GM19240 (cell line): ENCODE data around the gene FAM234A.
"Not testable (repeated sequence)": the region's sequence is repeated elsewhere in the genome, so short reads cannot be mapped to it uniquely, and the experiment has no call there.

ENCODE experiments used
- DNase-seq: peaks from one replicate; pipeline ENCODE4 v3.0.0; 2011; ENCODE audit warnings: low spot score; ENCODE audit not compliant: insufficient read length

Gene FAM234A

DNA sequence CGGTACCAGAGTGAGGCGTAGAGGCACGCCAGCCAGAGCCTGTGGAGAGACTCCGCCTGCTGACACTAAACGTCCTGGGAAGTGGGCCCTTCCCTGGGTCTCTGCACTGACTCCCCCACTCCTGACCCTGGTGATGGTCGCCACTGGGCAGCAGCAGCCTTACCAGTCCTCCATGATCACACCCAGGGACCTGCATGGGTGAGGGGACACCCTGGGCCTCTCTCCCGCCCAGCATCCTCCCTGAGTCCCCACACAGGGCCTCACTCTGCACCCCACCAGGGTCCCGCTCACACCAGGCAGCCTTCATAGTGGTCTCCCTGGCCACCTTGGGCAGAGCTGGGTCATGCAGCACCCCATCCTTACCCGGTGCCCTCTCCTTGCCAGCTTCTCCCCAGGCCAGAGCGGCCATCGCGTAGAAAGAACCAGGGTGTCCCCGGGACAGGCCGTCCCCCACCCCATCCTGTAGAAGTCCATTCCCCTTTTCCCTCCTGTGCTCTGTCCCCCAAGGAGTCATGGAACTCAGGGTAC lies 30.4 kb downstream of the FAM234A start:
- no peak for DNase-seq

DNA sequence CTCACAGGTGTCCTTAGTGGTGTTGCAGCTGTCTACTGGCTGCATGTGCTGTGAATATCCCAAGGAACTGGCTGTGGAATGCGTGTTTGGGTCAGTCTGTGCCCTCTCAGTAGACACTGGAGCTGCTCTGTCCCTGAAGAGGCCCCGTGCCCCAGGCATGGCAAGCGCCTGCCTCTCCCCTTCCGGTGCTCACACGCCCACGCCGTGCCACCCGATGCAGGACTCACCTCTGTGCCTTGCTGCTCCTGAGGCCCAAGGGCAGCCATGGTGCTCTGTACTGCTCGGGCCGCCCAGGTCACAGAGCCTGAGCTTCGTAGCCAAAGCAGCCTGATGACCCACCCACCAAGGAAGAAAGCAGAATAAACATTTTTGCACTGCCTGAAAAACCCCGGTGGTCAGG lies 31.1 kb downstream of the FAM234A start:
- DNase-seq = no peak

DNA sequence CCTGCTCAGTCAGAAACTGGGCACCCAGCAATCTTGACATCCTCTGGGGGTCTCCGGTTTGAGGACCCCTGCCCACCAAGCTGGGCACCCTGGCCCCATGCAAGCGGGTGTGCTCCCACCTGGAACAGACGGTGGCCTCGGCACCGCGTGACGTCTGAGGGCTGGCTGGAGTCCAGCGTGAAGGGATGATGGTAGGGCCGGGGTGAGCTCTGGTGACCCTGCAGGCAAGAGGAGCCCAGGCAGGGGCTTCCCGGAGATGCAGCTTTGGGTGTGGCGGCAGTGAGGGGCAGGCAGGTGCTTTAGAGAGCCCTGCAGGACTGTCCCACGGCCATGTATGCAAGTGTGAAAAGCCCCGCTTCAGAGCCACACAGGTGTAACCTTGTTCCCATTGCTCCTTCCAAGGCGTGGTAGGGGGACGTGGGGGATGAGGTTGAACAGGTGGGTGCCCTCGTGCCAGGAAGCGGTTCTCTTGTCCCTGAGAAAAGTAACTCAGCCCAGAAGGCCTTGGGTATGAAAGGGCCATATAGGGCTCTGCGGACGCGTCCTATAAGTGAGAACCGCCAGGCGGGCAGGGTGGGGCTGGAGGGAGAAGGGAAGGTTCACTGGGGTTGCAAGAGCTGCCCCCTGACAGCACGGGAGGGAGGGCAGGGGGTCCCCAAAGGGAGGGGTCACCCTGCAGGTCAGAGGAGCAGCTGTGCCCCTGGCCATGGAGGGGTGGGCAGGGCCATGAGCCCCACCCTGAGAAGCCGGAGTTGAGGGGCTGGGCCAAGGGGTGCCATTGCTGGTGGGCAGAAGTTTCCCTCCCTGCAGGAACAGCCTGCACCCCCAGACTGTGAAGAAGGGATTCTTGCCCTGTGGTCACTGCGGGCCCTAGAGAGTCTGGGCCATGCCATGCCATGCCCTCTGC lies 31.9 kb downstream of the FAM234A start:
- DNase-seq = no peak

DNA sequence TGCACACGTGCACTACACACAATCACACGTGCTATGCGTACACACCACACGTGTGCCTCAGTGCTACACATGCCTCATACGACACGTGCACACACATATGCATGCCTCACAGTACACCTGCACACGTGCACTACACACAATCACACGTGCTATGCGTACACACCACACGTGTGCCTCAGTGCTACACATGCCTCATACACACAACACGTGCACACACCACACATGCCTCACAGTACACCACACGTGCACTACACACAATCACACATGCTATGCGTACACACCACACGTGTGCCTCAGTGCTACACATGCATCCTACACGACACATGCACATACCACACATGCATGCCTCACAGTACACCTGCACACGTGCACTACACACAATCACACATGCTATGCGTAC lies 32.9 kb downstream of the FAM234A start:
- DNase-seq = not testable (repeated sequence)

DNA sequence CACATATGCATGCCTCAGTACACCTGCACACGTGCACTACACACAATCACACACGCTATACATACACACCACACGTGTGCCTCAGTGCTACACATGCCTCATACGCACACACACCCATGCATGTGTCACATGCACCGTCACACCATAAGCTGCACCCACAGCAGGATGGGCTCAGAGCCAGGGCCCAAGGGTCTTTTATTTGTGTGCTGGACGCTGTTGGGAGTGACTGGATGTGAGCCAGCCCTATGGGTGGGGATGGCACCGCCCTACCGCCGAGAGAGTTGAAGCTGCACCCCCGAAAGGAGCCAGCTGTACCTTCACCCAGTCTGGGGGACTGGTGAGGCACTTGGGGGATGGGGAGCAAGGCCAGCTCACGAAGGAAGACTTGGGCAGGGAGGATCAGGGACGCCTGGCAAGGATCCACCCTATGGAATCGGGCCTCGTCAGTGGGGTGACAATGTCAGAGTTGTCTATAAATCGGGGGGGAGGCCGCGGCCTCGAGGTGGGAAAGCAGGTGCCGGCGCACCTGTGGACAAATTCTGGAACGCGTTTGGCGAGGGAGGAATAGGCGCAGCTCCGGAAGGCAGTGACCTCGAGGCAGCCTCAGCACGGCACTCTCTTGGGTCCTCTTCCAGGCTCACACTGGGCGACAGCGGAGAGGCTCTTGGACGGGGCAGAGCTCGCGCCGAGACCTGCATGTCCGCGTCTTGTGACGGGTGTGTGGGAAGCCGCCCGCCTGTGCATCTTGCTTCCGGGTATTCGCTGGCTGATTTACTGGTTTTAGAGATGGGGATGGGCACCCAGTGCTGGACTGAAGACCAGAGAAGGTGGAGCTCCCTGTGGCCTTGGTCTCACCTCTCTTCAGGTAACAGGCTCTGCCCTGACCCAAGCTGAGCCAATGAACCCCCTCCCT lies 33.8 kb downstream of the FAM234A start:
- no peak for DNase-seq

DNA sequence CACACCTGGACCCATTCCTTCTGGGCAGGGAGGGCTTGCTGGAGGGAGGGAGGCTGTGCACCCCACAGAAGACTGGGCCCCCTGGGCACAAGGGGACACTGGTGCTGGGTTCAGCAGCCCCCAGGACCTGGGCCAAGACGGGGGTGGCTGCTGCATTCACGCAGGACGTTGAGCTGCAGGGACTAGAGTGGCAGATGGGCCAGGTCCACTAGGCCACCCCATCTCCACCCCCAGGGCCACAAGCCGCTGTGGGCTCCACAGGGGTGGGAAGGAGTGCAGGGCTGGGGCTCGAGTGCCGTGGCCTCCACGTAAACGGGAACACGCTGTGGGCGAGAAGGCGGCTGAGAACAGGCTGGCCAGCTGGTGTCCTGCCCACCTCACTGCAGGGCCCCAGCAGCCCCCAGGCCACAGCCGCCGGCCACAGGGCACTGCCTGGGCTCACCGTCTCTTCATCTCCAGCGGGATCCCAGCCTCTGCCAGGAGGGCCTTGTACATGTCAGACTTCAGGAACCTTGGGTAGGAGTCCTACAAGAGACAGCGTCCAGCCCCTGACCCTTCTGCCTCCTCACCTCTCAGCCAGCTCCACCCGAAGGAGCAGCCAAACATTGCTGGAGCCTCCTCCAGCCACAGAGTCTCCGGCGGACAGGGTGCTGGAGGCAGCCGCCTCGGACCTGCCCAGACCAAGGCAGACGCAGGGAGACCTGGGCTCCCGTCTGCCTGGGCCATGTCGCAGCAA lies 34.6 kb downstream of the FAM234A start:
- DNase-seq = no peak

DNA sequence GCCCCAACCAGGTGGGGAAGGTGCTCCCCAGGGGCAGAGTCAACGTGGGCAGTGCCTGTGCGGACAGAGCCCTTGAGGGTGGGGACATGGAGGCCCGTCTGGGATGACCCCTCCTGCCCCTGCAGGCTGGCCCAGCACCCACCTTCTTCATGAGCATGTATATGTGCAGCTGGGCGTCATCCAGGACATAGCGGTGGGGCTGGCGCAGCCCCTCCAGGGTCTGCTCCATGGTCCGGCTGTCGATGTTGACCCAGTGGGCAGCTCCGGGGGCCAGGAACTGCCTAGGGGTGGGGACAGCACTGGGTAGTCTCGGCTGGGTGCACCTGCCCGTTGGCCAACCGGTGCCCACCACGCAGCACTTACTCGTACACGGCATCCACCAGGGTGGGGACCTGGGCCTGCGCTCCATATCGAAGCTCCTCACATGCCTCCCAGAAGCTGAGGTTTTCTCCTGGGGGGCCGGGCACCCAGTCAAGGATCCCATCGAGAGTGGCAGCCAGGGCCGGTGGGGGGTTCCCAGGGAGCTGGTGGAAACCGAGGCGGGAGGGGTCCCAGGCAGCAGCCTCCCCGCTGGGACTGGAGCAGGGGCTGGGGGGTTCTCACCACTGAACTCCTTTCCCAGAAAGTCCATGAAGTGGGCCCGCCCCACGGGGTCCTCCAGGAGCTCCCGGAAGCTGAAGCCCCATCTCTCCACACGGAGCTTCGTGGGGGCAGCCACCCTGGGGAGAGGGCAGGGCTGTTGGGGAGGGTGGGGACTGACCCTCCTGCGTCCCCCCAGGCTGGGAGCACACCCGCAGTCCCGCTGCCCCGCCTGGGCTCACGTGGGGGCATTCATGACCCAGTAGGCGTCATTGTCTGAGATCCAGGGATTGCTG lies 36.0 kb downstream of the FAM234A start:
- DNase-seq = no peak

DNA sequence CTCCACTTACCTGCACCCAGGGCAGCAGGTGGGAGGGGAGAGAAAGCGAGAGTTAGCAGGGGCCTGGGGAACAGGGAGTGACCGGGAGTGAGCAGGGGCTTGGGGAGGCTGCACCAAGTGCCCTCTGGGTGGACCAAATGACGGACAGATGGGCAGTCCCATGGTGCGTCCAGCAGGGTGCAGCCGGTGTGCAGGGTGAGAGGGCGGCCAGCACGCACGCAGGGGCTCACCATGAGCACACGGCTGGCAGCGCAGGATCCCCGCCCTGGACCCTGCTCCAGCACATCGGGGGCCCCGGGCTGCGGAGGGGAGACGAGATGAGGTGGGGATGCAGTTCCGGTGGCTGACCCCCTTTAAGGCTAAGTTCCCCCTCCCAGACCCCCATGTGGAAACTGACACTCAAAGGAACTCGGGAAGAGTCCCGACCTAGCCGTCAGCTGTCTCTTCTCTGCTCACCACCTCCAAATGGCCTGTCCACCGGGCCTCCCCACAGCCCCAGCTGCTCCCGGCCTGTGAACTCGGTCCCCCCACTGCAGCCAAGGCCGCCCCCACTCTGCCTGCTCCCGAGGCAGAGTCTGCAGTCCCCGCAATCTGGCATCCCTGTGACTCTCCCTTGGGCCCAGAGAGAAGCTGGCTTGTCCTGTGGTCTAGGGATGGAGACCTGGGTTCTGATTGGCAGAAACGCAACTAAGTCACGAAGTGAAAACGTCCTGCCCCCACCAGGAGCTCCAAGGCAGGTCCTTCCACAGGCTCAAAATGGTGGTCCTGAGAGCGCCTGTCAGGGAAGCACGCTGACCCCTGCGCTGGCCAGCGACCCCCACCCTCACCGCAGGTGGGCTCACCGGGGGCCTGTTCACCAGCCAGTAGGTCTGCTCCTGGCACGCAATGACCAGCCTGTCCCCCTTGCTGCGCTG lies 38.3 kb downstream of the FAM234A start:
- DNase-seq = no peak

DNA sequence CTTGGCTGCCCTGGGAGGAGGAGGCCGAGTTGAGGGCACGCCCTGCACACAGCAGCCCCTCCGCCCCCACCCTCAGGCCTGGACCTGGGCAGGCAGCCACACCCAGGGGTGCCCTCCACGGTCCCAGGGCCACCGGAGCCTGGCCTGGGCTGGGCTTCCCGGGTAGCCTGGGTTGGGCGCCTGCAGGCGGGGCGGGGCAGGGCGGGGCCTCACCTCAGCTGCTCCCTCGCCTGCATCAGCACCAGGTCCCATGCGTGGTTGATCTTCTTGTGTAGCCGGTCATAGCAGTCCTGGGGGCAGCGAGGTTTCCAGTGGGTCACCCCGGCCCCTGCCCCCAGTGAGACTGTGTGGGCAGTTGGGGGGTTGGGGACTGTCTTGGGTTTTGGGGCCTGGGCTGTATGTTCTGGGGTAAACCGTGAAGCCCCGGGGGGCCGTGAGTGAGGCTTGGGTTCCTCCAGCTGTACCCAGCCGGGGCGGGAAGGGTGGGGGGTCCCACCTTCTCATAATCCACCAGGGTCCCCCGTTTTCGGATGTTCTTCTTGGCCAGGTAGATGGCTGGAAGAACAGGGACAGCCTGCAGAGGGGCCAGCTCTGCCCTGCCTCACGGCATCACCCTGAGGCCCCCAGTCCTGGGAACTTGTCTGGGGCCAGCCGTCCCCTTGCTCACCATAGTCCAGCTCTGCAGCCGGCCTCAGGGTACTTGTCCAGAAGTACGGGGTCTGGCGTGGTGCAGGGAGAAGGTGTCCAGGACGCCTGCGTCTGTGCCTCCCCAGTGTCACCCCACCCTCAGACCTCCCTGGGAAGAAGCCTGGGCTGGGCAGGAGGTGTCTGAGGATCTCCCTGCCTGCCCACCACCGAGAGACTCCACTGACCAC lies 39.2 kb downstream of the FAM234A start:
- no peak for DNase-seq

DNA sequence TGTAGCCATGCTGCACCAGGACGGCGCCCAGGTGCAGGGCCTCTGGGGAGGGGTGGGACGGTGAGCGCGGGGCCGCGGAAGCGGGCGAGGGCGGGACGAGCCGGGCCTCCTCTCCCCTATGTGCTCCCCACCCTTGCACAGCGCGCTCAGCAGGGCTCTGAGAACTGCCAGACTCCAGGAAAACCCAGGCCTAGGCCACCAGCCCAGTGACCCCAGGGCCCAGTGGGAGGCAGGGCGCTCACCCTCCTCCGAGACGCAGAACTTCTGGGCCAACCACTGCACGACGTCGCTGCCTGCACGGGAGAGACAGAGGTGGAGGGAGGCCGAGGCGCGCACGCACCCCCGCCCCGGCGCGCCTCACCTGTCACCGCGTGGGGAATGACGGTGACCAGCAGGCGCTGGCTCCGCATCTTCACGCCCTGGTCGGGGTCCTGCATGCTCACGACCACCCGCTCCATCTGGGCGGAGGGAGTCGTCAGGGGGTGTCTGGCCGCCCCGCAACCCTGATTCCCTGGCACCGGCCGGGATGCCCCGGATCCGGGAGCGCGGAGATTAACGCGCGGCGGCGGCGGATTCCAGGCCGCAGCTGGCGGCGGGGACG lies 40.5 kb downstream of the FAM234A start:
- DNase-seq = no peak

DNA sequence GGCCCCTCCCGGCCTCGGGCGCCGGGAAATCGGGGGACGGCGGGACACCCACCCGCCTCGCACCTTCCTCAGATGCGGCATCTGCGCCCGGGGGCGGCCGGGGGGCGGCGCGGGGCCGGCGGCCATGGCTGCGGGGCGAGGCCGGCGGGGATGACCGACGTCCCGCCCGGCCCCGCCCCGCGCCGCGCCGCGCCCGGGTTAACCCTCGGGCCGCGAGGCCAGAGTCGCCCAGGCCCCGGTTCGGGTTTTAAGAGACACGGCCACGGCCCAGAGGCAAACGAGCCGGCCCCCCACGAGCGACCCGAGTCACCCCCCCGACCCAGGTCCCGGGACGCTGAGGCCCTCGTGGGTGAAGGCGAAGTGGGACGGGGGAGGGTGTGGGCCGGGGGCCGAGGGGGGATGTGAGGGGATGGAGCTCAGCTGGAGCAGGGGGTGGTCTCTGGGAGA lies 41.2 kb downstream of the FAM234A start, which contains the start of gene RGS11:
Gene RGS11 (minus strand): TSS at position 159 of the 447 bp plus-strand sequence. CDS start 33 bp downstream, at position 126.
- DNase-seq = no peak

DNA sequence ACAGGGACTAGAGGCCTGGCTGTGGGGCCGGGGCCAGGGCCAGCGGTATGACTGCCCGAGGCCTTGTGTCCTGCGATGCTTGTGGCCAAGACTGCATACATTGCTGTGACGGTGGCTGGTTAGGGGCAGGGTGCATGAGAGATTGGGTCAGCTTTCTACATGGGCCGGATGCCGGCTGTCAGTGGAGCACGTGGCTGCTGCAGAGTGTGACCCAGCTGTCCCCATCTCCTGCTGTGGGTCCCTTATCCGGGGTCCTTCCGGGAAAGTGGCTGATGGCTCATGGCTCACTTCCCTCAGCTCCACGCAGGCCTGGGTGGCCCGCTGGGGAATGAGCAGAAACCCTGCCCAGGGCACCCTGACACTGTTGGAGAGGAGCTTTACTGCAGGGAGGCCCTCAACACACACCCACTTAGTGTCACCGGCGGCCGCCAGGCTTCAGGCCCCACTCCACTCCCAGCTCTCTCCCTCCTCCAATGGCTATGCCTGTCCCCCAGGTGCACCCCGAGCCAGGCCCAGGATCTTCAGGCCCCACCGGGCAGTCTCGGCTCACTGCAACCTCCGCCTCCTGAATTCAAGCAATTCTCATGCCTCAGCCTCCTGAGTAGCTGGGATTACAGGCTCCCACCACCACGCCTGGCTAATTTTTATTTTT lies 41.9 kb downstream of the FAM234A start:
- no peak for DNase-seq

DNA sequence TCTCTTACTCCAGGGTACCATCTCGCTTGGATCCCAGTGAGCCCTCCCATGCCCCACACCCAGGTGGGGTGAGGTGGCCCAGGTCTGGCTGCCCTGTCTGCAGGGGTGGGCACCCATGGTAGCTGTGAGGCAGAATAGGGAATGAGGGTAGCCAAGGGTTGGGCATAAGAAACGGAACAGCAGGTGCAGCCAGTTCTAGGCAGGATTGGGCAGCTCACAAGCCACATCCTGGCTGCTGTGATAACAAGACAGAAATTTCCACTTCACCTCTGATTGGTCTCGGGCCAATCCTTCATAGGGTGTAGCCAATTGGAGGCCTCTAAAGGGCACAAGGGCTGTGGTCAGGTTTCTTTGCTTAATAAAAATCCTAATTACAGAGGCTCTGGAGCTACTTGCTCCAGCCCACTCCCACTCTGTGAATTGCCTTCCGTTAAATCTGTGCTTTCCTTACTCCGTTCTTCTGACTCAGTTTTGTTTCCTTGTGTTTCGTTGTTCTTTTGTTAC lies 44.3 kb downstream of the FAM234A start:
- no peak for DNase-seq

DNA sequence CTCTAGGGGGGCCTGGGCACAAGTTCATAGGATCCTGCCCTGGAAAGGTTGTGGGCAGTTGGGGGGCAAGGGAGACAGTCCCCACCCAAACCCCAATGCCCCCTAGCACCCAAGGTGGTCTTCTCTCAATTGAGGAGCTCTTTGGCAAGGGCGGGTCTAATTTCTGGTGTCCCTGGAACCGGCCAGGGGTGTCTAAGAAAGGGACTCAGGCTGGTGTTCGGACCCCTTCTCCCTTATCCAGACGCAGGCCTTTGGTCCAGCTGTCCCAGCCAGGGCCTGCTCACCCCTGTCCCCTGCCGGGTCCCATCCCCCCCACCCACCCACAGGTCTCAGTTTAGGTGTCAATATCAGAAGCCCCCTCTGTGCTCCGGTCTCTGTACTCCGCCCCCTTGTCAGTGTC lies 44.9 kb downstream of the FAM234A start:
- no peak for DNase-seq

DNA sequence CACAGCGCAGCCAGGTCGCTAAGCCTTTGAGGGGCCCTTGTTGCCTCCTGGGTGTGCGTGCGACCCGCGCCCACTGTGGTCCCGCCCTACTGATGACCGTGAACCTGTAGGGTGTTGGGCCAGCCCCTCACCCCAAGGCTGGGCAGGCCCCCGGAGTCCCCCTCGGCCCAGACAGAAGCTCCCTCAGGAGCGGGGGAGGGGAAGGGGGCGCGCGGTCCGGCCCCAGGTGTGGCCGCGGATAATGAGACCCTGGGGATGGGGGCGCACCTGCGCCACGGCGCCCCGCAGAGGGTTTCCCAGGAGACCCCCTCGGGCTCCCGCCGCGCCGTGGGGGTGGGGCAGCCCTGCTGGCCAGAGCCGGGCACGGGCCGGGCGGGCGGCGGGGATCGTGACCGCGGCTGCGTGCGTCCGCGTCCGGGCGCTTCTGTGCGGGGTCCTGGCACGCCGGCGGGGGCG lies 45.4 kb downstream of the FAM234A start:
- no peak for DNase-seq

DNA sequence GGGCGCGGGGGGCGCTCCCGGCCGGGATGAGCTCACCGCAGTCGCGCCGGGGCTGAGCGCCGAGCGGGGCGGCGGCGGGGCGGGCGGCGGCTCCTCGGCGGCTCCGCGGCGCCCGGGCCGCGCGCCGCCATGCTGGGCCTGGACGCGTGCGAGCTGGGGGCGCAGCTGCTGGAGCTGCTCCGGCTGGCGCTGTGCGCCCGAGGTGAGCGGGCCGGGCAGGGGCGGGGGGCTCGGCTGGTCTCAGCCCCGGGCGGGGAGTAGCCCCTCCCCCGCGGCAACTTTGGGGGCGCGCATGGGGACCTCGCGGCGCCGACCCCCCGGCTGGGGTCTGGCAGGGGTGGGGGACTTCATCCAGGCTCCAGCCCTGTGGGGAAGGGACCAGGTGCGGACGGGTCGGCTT lies 45.9 kb downstream of the FAM234A start, which contains the start of gene ARHGDIG:
Gene ARHGDIG (plus strand): TSS at position 40 of the 400 bp plus-strand sequence. CDS start 90 bp downstream, at position 130.
- DNase-seq = no peak
